Neutrophil (primary cell): Measurements from ENCODE around the gene PDE6A.
A peak's percentile ranks its signal among the peaks of the same experiment; 100 is the strongest.

Experiments
- H3K27ac ChIP-seq: fragments of 200-600 bp; sonication (generic); 2 replicates; pipeline ENCODE4 v1.5.1; 2016; ENCODE audit warnings: mild to moderate bottlenecking, moderate library complexity
- H3K27me3 ChIP-seq: fragments of 200-600 bp; sonication (generic); 2 replicates; pipeline ENCODE4 v1.6.0; 2016; ENCODE audit warnings: mild to moderate bottlenecking
- H3K36me3 ChIP-seq: fragments of 200-600 bp; sonication (generic); 2 replicates; pipeline ENCODE4 v1.5.1; 2017
- H3K4me1 ChIP-seq, 2 experiments: fragments of 200-600 bp in 1 of 2; sonication (generic) in 1 of 2; 1 replicate in 1 of 2; 2 replicates in 1 of 2; pipeline versions ENCODE4 v1.5.1 to v1.6.1; 2013 to 2016; ENCODE audit warnings: low read depth in 1 of 2, low read length in 1 of 2, mild to moderate bottlenecking in 1 of 2, moderate library complexity in 1 of 2; ENCODE audit not compliant: control insufficient read depth in 1 of 2, insufficient read depth in 1 of 2
- H3K4me3 ChIP-seq, 2 experiments: fragments of 200-600 bp in 1 of 2; sonication (generic) in 1 of 2; 1 replicate in 1 of 2; 2 replicates in 1 of 2; pipeline ENCODE4 v1.5.1; 2013 to 2016; ENCODE audit warnings: low read depth in 1 of 2, low read length in 1 of 2, mild to moderate bottlenecking in 1 of 2, moderate library complexity in 1 of 2
- H3K9me3 ChIP-seq: fragments of 200-600 bp; sonication (generic); 2 replicates; pipeline ENCODE4 v1.5.1; 2016
- CTCF ChIP-seq: fragments of 200-600 bp; sonication (generic); IDR thresholded peaks from 2 replicates; pipeline ENCODE4 v1.5.1; 2016; ENCODE audit warnings: antibody characterized with exemption

Gene PDE6A

GRCh38 chr5:149963729-149964128 is 19.1 kb upstream of the PDE6A start:
- no peaks in the 10 kb centered on the region for H3K27me3 ChIP-seq
- H3K4me1 ChIP-seq = peaks cover 21 to 22% of the 10 kb centered on the region in 2 experiments
- H3K9me3 ChIP-seq = no peaks in the 10 kb centered on the region
- no peak overlapping the region for H3K27ac ChIP-seq
- H3K4me3 ChIP-seq = no peak overlapping the region
- TF ChIP-seq CTCF = no peak
- no peaks in the 10 kb centered on the region for H3K36me3 ChIP-seq

- Histone ChIP-seq H3K27me3 (no peaks in the 10 kb centered on the region), H3K4me1 (peaks cover 21 to 22% of the 10 kb centered on the region in 2 experiments), H3K27ac (no peak overlapping the region), H3K9me3 (no peaks in the 10 kb centered on the region), H3K4me3 (no peak overlapping the region), H3K36me3 (no peaks in the 10 kb centered on the region)
- no peak for TF ChIP-seq CTCF
Observed at GRCh38 chr5:149962601-149963300, 18.2 kb upstream of the PDE6A start.

GRCh38 chr5:149961957-149962409 is 17.4 kb upstream of the PDE6A start:
- no peak for TF ChIP-seq CTCF
- Histone ChIP-seq H3K27me3 (no peaks in the 10 kb centered on the region), H3K4me3 (no peak overlapping the region), H3K36me3 (no peaks in the 10 kb centered on the region), H3K9me3 (no peaks in the 10 kb centered on the region), H3K4me1 (peaks cover 21 to 22% of the 10 kb centered on the region in 2 experiments), H3K27ac (no peak overlapping the region)

- no peak for TF ChIP-seq CTCF
- peaks cover 21 to 22% of the 10 kb centered on the region in 2 experiments for H3K4me1 ChIP-seq
- H3K27me3 ChIP-seq = no peaks in the 10 kb centered on the region
- no peaks in the 10 kb centered on the region for H3K9me3 ChIP-seq
- H3K36me3 ChIP-seq = no peaks in the 10 kb centered on the region
- peak overlapping the region; percentile 85 for H3K27ac ChIP-seq
- H3K4me3 ChIP-seq = peak overlapping the region; percentile 85 to 95
Observed at GRCh38 chr5:149961186-149961685, 16.6 kb upstream of the PDE6A start.

GRCh38 chr5:149960272-149961185 is 15.9 kb upstream of the PDE6A start, which contains the start of gene SLC26A2:
TSS of gene SLC26A2 (plus strand) at chr5:149960758. CDS start at chr5:149977653, 16,895 bp downstream.
- Histone ChIP-seq H3K4me3 (peak within 1 kb of the TSS; percentile 85 to 95), H3K36me3 (no peaks in the 10 kb centered on the region), H3K27me3 (no peaks in the 10 kb centered on the region), H3K9me3 (no peaks in the 10 kb centered on the region), H3K27ac (peak within 1 kb of the TSS; percentile 85), H3K4me1 (peaks cover 21 to 22% of the 10 kb centered on the region in 2 experiments)
- TF ChIP-seq CTCF = peak; percentile 66
